A673 (cell line): ENCODE results near the gene KATNAL2.

ENCODE experiments used
- EZH2 ChIP-seq: fragments of 200-600 bp; sonication (generic); IDR thresholded peaks from 2 replicates; pipeline ENCODE4 v1.6.1; 2017; ENCODE audit warnings: borderline replicate concordance, low read depth, mild to moderate bottlenecking, mixed read lengths, antibody characterized with exemption, low read length; ENCODE audit not compliant: poor library complexity, severe bottlenecking
- TF ChIP-seq, protein P1 (sequence below): fragments of 300-800, 200-600 bp; sonication (generic); conservative IDR thresholded peaks from 2 replicates; pipeline ENCODE4 v1.5.1; 2017; ENCODE audit warnings: low read depth, mild to moderate bottlenecking, antibody characterized with exemption, low read length, moderate library complexity, mixed read lengths

DNA sequence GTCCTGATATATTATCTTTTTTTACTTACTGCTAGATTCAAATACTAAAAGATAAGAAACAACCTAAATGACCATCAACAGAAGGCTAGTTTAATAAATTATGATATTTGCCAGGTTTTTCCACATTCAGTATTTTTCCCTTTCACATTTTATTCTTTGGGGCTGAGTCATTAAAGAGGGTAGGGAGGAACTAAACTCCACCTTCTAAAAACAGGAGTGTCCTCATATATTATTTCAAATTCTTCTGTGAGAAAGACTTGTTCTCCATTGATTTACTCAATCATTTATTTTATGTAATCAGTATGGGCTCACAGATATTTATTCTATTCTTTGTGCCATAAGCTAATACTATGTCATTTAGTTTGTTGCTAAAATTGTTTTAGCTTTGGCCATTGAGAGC, 223.9 kb downstream of the KATNAL2 start:
- TF ChIP-seq, protein P1, sequence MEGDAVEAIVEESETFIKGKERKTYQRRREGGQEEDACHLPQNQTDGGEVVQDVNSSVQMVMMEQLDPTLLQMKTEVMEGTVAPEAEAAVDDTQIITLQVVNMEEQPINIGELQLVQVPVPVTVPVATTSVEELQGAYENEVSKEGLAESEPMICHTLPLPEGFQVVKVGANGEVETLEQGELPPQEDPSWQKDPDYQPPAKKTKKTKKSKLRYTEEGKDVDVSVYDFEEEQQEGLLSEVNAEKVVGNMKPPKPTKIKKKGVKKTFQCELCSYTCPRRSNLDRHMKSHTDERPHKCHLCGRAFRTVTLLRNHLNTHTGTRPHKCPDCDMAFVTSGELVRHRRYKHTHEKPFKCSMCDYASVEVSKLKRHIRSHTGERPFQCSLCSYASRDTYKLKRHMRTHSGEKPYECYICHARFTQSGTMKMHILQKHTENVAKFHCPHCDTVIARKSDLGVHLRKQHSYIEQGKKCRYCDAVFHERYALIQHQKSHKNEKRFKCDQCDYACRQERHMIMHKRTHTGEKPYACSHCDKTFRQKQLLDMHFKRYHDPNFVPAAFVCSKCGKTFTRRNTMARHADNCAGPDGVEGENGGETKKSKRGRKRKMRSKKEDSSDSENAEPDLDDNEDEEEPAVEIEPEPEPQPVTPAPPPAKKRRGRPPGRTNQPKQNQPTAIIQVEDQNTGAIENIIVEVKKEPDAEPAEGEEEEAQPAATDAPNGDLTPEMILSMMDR, result no peak
- TF ChIP-seq EZH2, result no peak
